Endothelial cell of umbilical vein (primary cell): ENCODE measurements around the gene DNAJC27.

Experiments used
- CTCF ChIP-seq, 2 donors: IDR thresholded peaks; 1 replicate in 1 of 2; 2 replicates in 1 of 2; pipeline ENCODE4 v1.5.1; 2011; ENCODE audit warnings: low read length in 2 of 2, mild to moderate bottlenecking in 2 of 2, moderate library complexity in 2 of 2, control low read depth in 1 of 2, inconsistent platforms in 1 of 2, low read depth in 1 of 2; ENCODE audit not compliant: insufficient read depth in 1 of 2; ENCODE audit errors: extremely low read depth in 1 of 2
- FOS ChIP-seq: IDR thresholded peaks from 2 replicates; pipeline ENCODE4 v1.6.1; 2011; ENCODE audit warnings: mild to moderate bottlenecking, low read length, moderate library complexity, borderline replicate concordance; ENCODE audit not compliant: insufficient read depth
- GATA2 ChIP-seq: IDR thresholded peaks from 2 replicates; pipeline ENCODE4 v1.7.0; 2011; ENCODE audit warnings: low read depth, mild to moderate bottlenecking, moderate library complexity, mixed read lengths, low read length; ENCODE audit not compliant: insufficient read length, insufficient read depth
- MAX ChIP-seq: IDR thresholded peaks from 2 replicates; pipeline ENCODE4 v1.6.1; 2011; ENCODE audit not compliant: insufficient read depth, insufficient read length
- POLR2A ChIP-seq: IDR thresholded peaks from 2 replicates; pipeline ENCODE4 v1.6.1; 2012; ENCODE audit warnings: low read depth, mild to moderate bottlenecking, control low read depth, low read length
- POLR2AphosphoS5 ChIP-seq: IDR thresholded peaks from 2 replicates; pipeline ENCODE4 v1.6.1; 2012; ENCODE audit warnings: low read depth, mild to moderate bottlenecking, control low read depth, low read length, moderate library complexity; ENCODE audit not compliant: insufficient read depth

DNA sequence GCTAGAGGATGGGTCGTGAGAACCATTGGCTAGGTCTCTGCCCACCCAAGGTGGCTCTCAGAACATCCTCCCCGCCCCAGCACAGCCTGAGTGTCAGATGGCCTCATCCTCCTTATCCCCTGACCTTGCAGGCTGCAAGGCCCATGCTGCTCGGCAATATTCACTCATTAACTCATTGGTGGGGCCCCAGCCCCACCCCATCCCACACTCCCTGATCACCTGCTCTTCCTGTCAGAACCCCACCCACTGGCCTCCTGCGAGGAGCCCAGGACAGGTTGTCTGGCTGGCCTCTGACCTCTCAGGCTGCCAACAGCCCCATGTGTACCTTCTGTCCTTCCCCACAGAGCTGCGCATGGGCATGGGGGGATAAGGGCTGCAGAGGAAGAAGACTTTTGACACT lies 57.0 kb downstream of the DNAJC27 start:
- TF ChIP-seq CTCF (IDR thresholded peaks at IDR 0.05; ENCODE audit: extremely low read depth in 1 of 2, insufficient read depth in 1 of 2, low read depth in 1 of 2, low read length in 2 of 2): no peak
- TF ChIP-seq POLR2A: no peak
- no peak for TF ChIP-seq POLR2AphosphoS5
- TF ChIP-seq GATA2: no peak
- TF ChIP-seq MAX: no peak
- no peak for TF ChIP-seq FOS
